Neural cell (in vitro differentiated cells): ENCODE measurements around the gene COPS9. TPM values are rescaled to one million over a fixed set of nuclear protein-coding genes. Genes with fewer than 3 reads are reported as not detected.

Experiments used
- H2AFZ ChIP-seq: fragments of 200-600, 300-800 bp; sonication (generic), shearing (Covaris generic); 2 replicates; pipeline ENCODE4 v1.6.0; 2014; ENCODE audit warnings: low read depth, mild to moderate bottlenecking, antibody characterized with exemption, low read length, moderate library complexity
- H3F3A ChIP-seq: fragments of 200-600 bp; shearing (Covaris generic); 2 replicates; pipeline ENCODE4 v1.6.1; 2016; ENCODE audit warnings: mild to moderate bottlenecking, moderate library complexity, mixed read lengths, antibody characterized with exemption, low read length; ENCODE audit not compliant: insufficient read depth, poor library complexity, severe bottlenecking
- H3K27ac ChIP-seq: fragments of 200-600, 300-800 bp; sonication (generic), shearing (Covaris generic); 2 replicates; pipeline ENCODE4 v1.5.1; 2014; ENCODE audit warnings: mild to moderate bottlenecking, low read length, moderate library complexity
- H3K27me3 ChIP-seq: fragments of 300-800, 200-600 bp; sonication (generic), shearing (Covaris generic); 2 replicates; pipeline ENCODE4 v1.6.0; 2014; ENCODE audit warnings: mild to moderate bottlenecking, low read depth, low read length, moderate library complexity; ENCODE audit not compliant: insufficient read depth
- H3K36me3 ChIP-seq: fragments of 300-800, 200-600 bp; sonication (generic), shearing (Covaris generic); 2 replicates; pipeline ENCODE4 v1.5.1; 2014; ENCODE audit warnings: mild to moderate bottlenecking, antibody characterized with exemption, low read length, moderate library complexity; ENCODE audit not compliant: insufficient read depth
- H3K4me2 ChIP-seq: fragments of 300-800, 200-600 bp; sonication (generic), shearing (Covaris generic); 2 replicates; pipeline ENCODE4 v1.6.0; 2014; ENCODE audit warnings: mild to moderate bottlenecking, low read length
- H3K4me3 ChIP-seq: fragments of 300-800, 200-600 bp; sonication (generic), shearing (Covaris generic); 2 replicates; pipeline ENCODE4 v1.5.1; 2014; ENCODE audit warnings: mild to moderate bottlenecking, low read length, moderate library complexity
- H3K79me2 ChIP-seq: fragments of 200-600 bp; shearing (Covaris generic); replicated peaks from 2 replicates; pipeline ENCODE4 v1.6.0; 2014; ENCODE audit warnings: mild to moderate bottlenecking, low read length, moderate library complexity; ENCODE audit not compliant: insufficient read depth
- H3K9ac ChIP-seq: fragments of 300-800, 200-600 bp; sonication (generic), shearing (Covaris generic); 2 replicates; pipeline ENCODE4 v1.6.1; 2016; ENCODE audit warnings: mild to moderate bottlenecking, low read length, mixed read lengths
- H3K9me2 ChIP-seq: fragments of 200-600 bp; shearing (Covaris generic); 2 replicates; pipeline ENCODE4 v1.6.1; 2016; ENCODE audit warnings: mild to moderate bottlenecking, low read length, mixed read lengths; ENCODE audit not compliant: insufficient read depth
- H3K9me3 ChIP-seq: fragments of 200-600, 300-800 bp; sonication (generic), shearing (Covaris generic); 2 replicates; pipeline ENCODE4 v1.6.1; 2016; ENCODE audit warnings: mild to moderate bottlenecking, mixed run types, low read length, moderate library complexity, mixed read lengths
- H4K20me1 ChIP-seq: fragments of 200-600 bp; shearing (Covaris generic); 2 replicates; pipeline ENCODE4 v1.6.1; 2016; ENCODE audit warnings: mild to moderate bottlenecking, mixed run types; ENCODE audit not compliant: insufficient read depth
- EP300 ChIP-seq: fragments of 450-650 bp; conservative IDR thresholded peaks from 2 replicates; pipeline ENCODE4 v1.6.1; 2014; ENCODE audit warnings: antibody characterized with exemption, mild to moderate bottlenecking, moderate library complexity; ENCODE audit not compliant: poor library complexity, severe bottlenecking
- EZH2 ChIP-seq: fragments of 200-600, 300-800 bp; shearing (Covaris generic), sonication (generic); IDR thresholded peaks from 2 replicates; pipeline ENCODE4 v1.6.1; 2014; ENCODE audit warnings: antibody characterized with exemption, low read length, borderline replicate concordance, mild to moderate bottlenecking; ENCODE audit not compliant: insufficient read depth, poor library complexity, severe bottlenecking
- MXI1 ChIP-seq: fragments of 450-650 bp; conservative IDR thresholded peaks from 2 replicates; pipeline ENCODE4 v1.6.1; 2014; ENCODE audit warnings: antibody characterized with exemption, mild to moderate bottlenecking; ENCODE audit not compliant: poor library complexity, severe bottlenecking
- POLR2AphosphoS5 ChIP-seq: IDR thresholded peaks from 2 replicates; pipeline ENCODE4 v1.6.1; 2012
- RAD21 ChIP-seq: fragments of 450-650 bp; conservative IDR thresholded peaks from 2 replicates; pipeline ENCODE4 v1.6.1; 2014; ENCODE audit warnings: antibody characterized with exemption, mild to moderate bottlenecking, moderate library complexity
- SMC3 ChIP-seq: fragments of 450-650 bp; conservative IDR thresholded peaks from 2 replicates; pipeline ENCODE4 v1.6.1; 2014; ENCODE audit warnings: antibody characterized with exemption, mild to moderate bottlenecking, moderate library complexity; ENCODE audit not compliant: poor library complexity
- TAF1 ChIP-seq: IDR thresholded peaks from 2 replicates; pipeline ENCODE4 v1.6.1; 2012; ENCODE audit warnings: low read depth
- polyA plus RNA-seq: library from polyadenylated mRNA; depleted of rRNA; stranded (reverse); fragments of >200 nt; gene quantifications from 2 replicates; pipeline ENCODE4 v1.2.3, GENCODE V29; 2014
- TF ChIP-seq, protein P1 (sequence below): IDR thresholded peaks from 2 replicates; pipeline ENCODE4 v1.6.1; 2012; ENCODE audit warnings: borderline replicate concordance
- TF ChIP-seq, protein P2 (sequence below): fragments of 450-650 bp; IDR thresholded peaks from 2 replicates; pipeline ENCODE4 v1.5.1; 2014; ENCODE audit warnings: antibody characterized with exemption, mild to moderate bottlenecking, moderate library complexity; ENCODE audit not compliant: poor library complexity, severe bottlenecking

The COPS9 gene
- polyA plus RNA-seq, 1 donor from 2014 or later: 359 TPM

DNA sequence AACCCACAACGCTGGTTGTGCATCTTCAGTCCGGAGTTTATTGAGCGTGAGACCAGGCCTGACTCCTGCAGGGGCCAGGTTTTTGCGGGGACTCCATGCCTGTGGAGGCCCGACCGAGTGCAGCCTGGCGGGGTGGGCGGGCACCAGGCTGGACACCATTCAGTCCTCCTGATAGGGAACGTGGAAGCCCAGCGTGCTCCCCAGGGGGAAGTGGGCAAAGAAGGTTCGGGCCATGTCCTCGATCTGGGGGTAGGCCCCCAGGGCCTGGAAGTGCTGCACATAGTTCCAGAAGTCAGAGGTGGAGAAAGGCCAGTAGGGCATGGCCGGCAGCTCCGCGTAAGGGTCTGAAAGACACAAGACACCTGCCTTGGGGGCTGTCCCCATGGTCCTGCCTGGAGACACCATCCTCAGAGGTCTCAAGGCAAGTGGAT is 2.9 kb upstream of the COPS9 start:
- H2AFZ ChIP-seq: no peak overlapping the region
- H3F3A ChIP-seq: no peaks in the 10 kb centered on the region
- H3K4me3 ChIP-seq: no peak overlapping the region
- no peaks in the 10 kb centered on the region for H3K9me3 ChIP-seq
- H3K27me3 ChIP-seq: no peaks in the 10 kb centered on the region
- no peak for TF ChIP-seq MXI1
- no peak for TF ChIP-seq EP300
- TF ChIP-seq TAF1: no peak
- TF ChIP-seq EZH2: no peak
- no peaks in the 10 kb centered on the region for H3K9me2 ChIP-seq
- no peaks in the 10 kb centered on the region for H3K36me3 ChIP-seq
- no peak overlapping the region for H3K4me2 ChIP-seq
- no peak overlapping the region for H3K9ac ChIP-seq
- H4K20me1 ChIP-seq: no peaks in the 10 kb centered on the region
- peaks cover 21% of the 10 kb centered on the region for H3K79me2 ChIP-seq
- no peak overlapping the region for H3K27ac ChIP-seq

DNA sequence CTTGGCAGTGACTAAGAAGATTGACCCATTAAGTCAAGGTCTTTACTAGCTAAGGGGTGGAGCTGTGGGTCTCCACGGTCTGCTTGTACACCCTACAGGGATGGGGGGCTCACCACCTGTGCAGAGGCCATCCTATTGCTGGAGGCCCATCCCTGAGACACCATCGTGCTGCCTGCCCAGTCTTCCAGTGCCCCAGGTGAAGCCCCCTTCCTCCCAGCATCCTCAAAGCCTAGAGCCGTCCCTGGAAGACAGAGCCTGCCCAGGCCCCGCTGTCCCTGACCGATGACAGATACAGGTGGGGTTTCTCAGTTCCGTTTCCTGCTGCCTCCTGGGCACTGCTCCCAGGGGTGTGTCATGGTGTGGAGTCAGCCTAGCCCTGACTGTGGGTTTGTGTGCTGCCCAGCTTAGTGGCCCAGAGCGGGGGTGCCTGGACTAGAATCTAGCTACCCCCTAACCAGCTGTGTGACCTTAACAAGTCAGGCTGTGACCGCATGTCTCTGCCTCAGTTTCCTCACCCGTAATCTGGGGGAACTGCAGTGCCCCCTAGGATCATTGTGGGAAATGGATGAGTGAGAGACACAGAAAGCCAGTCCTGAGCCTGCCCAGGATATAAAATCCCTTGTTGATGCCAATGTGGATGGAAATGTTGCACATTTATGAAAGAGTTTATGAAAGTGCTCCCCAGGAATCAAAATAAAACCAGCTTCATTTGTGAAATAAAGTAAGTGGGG is 2.3 kb upstream of the COPS9 start:
- Histone ChIP-seq H3K27ac (no peak overlapping the region), H3K4me3 (no peak overlapping the region), H2AFZ (no peak overlapping the region), H3K79me2 (peaks cover 23% of the 10 kb centered on the region), H3K4me2 (no peak overlapping the region), H3K9ac (no peak overlapping the region), H3F3A (no peaks in the 10 kb centered on the region), H3K9me2 (no peaks in the 10 kb centered on the region), H3K36me3 (no peaks in the 10 kb centered on the region), H3K9me3 (no peaks in the 10 kb centered on the region), H3K27me3 (no peaks in the 10 kb centered on the region), H4K20me1 (no peaks in the 10 kb centered on the region)
- TF ChIP-seq SMC3: no peak
- no peak for TF ChIP-seq MXI1
- no peak for TF ChIP-seq EP300
- no peak for TF ChIP-seq POLR2AphosphoS5
- no peak for TF ChIP-seq RAD21
- TF ChIP-seq, protein P1, sequence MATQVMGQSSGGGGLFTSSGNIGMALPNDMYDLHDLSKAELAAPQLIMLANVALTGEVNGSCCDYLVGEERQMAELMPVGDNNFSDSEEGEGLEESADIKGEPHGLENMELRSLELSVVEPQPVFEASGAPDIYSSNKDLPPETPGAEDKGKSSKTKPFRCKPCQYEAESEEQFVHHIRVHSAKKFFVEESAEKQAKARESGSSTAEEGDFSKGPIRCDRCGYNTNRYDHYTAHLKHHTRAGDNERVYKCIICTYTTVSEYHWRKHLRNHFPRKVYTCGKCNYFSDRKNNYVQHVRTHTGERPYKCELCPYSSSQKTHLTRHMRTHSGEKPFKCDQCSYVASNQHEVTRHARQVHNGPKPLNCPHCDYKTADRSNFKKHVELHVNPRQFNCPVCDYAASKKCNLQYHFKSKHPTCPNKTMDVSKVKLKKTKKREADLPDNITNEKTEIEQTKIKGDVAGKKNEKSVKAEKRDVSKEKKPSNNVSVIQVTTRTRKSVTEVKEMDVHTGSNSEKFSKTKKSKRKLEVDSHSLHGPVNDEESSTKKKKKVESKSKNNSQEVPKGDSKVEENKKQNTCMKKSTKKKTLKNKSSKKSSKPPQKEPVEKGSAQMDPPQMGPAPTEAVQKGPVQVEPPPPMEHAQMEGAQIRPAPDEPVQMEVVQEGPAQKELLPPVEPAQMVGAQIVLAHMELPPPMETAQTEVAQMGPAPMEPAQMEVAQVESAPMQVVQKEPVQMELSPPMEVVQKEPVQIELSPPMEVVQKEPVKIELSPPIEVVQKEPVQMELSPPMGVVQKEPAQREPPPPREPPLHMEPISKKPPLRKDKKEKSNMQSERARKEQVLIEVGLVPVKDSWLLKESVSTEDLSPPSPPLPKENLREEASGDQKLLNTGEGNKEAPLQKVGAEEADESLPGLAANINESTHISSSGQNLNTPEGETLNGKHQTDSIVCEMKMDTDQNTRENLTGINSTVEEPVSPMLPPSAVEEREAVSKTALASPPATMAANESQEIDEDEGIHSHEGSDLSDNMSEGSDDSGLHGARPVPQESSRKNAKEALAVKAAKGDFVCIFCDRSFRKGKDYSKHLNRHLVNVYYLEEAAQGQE: no peak
- no peak for TF ChIP-seq EZH2
- TF ChIP-seq, protein P2, sequence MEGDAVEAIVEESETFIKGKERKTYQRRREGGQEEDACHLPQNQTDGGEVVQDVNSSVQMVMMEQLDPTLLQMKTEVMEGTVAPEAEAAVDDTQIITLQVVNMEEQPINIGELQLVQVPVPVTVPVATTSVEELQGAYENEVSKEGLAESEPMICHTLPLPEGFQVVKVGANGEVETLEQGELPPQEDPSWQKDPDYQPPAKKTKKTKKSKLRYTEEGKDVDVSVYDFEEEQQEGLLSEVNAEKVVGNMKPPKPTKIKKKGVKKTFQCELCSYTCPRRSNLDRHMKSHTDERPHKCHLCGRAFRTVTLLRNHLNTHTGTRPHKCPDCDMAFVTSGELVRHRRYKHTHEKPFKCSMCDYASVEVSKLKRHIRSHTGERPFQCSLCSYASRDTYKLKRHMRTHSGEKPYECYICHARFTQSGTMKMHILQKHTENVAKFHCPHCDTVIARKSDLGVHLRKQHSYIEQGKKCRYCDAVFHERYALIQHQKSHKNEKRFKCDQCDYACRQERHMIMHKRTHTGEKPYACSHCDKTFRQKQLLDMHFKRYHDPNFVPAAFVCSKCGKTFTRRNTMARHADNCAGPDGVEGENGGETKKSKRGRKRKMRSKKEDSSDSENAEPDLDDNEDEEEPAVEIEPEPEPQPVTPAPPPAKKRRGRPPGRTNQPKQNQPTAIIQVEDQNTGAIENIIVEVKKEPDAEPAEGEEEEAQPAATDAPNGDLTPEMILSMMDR: no peak
- no peak for TF ChIP-seq TAF1
